H1 (cell line): Measurements from ENCODE around the gene C19orf53. TPM values are rescaled to one million over a fixed set of nuclear protein-coding genes. Genes with fewer than 3 reads are reported as not detected.
A peak's percentile ranks its signal among the peaks of the same experiment; 100 is the strongest.

Experiments
- CEBPB ChIP-seq: IDR thresholded peaks from 2 replicates; pipeline ENCODE4 v1.6.1; 2012; ENCODE audit warnings: low read depth, low read length
- CHD2 ChIP-seq: IDR thresholded peaks from 2 replicates; pipeline ENCODE4 v1.6.1; 2012; ENCODE audit warnings: low read length, improper control_type of control experiment
- KDM5A ChIP-seq: fragments of 200-600 bp; IDR thresholded peaks from 2 replicates; pipeline ENCODE4 v1.7.1; 2012; ENCODE audit warnings: mild to moderate bottlenecking, low read length, inconsistent platforms, mixed read lengths
- NANOG ChIP-seq: IDR thresholded peaks from 2 replicates; pipeline ENCODE4 v1.6.1; 2011; ENCODE audit warnings: low read length, low read depth, mild to moderate bottlenecking, inconsistent platforms; ENCODE audit not compliant: insufficient read depth, poor library complexity, severe bottlenecking
- PHF8 ChIP-seq: fragments of 200-600 bp; sonication (generic); conservative IDR thresholded peaks from 2 replicates; pipeline ENCODE4 v1.7.1; 2012; ENCODE audit warnings: low read depth, mild to moderate bottlenecking, inconsistent platforms, low read length, moderate library complexity
- POLR2A ChIP-seq, 2 experiments: IDR thresholded peaks; 1 replicate in 1 of 2; 2 replicates in 1 of 2; pipeline ENCODE4 v1.6.1; 2011; ENCODE audit warnings: low read depth in 2 of 2, low read length in 2 of 2, mild to moderate bottlenecking in 2 of 2; ENCODE audit errors: control extremely low read depth in 1 of 2
- RXRA ChIP-seq: IDR thresholded peaks from 2 replicates; pipeline ENCODE4 v1.6.1; 2011; ENCODE audit warnings: low read depth, mild to moderate bottlenecking, low read length, moderate library complexity; ENCODE audit not compliant: insufficient read depth
- SIX5 ChIP-seq: IDR thresholded peaks from 2 replicates; pipeline ENCODE4 v1.6.1; 2011; ENCODE audit warnings: mild to moderate bottlenecking, low read depth, low read length
- SRF ChIP-seq: IDR thresholded peaks from 2 replicates; pipeline ENCODE4 v1.6.1; 2011; ENCODE audit warnings: mild to moderate bottlenecking, low read depth, low read length, moderate library complexity
- TCF12 ChIP-seq: IDR thresholded peaks from 2 replicates; pipeline ENCODE4 v1.6.1; 2011; ENCODE audit warnings: low read depth, mild to moderate bottlenecking, low read length
- polyA plus RNA-seq, 7 experiments: library from polyadenylated mRNA; depleted of rRNA in 3 of 7; stranded (reverse) in 5 of 7; unstranded in 2 of 7; fragments of >200 nt in 5 of 7; fragments of 200-250 nt in 2 of 7; gene quantifications; 1 replicate in 5 of 7; 2 replicates in 1 of 7; 4 replicates in 1 of 7; pipeline versions ENCODE4 v1.2.1 to v1.2.3, GENCODE V29; 2011 to 2013; ENCODE audit warnings: missing spikeins in 2 of 7, mixed read lengths in 2 of 7
- total RNA-seq: library from RNA; stranded (reverse); fragmentation: NEBNext Ultra II Directional; extraction: Animal tissue kit (Norgen Biotek cat#: 25700); gene quantifications from 2 replicates; pipeline ENCODE4 v1.2.1, GENCODE V29; 2021
- TF ChIP-seq, protein P1 (sequence below): fragments of 300-600 bp; sonication (generic); IDR thresholded peaks from 2 replicates; pipeline ENCODE4 v1.7.1; 2012; ENCODE audit warnings: low read length, moderate library complexity, mild to moderate bottlenecking, inconsistent platforms; ENCODE audit not compliant: insufficient replicate concordance

Gene C19orf53
- total and polyA plus RNA-seq, 2 of the 8 experiments (the other 6 are each of a cell fraction or from before 2014, with no cell fraction given): 104 to 169 TPM

DNA sequence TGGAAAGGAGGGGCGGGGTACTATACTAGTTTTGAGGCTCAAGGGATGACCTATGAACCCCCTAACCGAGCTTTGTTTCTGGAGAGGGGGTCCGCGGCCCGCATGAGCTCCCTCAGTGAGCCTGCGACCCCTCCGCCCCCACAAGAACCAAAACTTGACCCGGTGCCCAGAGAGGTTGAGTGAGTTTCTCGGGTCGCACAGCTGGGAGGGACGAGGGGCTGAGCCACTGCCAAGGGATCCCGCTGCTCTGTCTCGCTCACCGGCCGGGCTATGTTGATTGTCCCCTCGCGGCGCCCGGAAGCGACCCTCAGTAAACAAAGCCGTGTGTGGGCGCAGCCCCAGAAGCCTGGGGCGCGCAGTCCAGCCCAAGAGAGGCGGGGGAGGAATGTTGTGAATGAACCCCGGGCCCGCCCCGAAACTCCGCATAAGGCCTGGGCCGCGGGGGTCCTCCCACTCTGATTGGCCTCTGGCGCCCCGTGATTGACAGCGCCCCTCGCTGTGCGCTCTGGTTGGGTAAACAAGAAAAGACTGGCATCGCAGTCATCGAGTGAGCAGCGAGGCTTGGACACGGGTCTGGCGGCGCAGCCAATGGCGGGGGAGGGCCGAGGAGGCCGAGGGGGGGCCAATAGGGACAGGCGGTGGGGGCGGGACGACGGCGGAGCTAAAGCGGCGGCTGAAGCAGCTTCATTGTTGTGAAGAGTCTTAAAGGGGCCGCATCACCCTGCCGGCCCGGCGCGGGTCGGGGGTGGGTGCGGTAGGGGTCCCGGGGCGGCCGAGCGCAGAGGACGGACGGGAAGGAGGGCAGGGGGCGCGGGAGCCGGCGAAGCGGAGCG is 20.7 kb downstream of the C19orf53 start, which contains the start of gene ZSWIM4 (continued):
- TF ChIP-seq, protein P1, sequence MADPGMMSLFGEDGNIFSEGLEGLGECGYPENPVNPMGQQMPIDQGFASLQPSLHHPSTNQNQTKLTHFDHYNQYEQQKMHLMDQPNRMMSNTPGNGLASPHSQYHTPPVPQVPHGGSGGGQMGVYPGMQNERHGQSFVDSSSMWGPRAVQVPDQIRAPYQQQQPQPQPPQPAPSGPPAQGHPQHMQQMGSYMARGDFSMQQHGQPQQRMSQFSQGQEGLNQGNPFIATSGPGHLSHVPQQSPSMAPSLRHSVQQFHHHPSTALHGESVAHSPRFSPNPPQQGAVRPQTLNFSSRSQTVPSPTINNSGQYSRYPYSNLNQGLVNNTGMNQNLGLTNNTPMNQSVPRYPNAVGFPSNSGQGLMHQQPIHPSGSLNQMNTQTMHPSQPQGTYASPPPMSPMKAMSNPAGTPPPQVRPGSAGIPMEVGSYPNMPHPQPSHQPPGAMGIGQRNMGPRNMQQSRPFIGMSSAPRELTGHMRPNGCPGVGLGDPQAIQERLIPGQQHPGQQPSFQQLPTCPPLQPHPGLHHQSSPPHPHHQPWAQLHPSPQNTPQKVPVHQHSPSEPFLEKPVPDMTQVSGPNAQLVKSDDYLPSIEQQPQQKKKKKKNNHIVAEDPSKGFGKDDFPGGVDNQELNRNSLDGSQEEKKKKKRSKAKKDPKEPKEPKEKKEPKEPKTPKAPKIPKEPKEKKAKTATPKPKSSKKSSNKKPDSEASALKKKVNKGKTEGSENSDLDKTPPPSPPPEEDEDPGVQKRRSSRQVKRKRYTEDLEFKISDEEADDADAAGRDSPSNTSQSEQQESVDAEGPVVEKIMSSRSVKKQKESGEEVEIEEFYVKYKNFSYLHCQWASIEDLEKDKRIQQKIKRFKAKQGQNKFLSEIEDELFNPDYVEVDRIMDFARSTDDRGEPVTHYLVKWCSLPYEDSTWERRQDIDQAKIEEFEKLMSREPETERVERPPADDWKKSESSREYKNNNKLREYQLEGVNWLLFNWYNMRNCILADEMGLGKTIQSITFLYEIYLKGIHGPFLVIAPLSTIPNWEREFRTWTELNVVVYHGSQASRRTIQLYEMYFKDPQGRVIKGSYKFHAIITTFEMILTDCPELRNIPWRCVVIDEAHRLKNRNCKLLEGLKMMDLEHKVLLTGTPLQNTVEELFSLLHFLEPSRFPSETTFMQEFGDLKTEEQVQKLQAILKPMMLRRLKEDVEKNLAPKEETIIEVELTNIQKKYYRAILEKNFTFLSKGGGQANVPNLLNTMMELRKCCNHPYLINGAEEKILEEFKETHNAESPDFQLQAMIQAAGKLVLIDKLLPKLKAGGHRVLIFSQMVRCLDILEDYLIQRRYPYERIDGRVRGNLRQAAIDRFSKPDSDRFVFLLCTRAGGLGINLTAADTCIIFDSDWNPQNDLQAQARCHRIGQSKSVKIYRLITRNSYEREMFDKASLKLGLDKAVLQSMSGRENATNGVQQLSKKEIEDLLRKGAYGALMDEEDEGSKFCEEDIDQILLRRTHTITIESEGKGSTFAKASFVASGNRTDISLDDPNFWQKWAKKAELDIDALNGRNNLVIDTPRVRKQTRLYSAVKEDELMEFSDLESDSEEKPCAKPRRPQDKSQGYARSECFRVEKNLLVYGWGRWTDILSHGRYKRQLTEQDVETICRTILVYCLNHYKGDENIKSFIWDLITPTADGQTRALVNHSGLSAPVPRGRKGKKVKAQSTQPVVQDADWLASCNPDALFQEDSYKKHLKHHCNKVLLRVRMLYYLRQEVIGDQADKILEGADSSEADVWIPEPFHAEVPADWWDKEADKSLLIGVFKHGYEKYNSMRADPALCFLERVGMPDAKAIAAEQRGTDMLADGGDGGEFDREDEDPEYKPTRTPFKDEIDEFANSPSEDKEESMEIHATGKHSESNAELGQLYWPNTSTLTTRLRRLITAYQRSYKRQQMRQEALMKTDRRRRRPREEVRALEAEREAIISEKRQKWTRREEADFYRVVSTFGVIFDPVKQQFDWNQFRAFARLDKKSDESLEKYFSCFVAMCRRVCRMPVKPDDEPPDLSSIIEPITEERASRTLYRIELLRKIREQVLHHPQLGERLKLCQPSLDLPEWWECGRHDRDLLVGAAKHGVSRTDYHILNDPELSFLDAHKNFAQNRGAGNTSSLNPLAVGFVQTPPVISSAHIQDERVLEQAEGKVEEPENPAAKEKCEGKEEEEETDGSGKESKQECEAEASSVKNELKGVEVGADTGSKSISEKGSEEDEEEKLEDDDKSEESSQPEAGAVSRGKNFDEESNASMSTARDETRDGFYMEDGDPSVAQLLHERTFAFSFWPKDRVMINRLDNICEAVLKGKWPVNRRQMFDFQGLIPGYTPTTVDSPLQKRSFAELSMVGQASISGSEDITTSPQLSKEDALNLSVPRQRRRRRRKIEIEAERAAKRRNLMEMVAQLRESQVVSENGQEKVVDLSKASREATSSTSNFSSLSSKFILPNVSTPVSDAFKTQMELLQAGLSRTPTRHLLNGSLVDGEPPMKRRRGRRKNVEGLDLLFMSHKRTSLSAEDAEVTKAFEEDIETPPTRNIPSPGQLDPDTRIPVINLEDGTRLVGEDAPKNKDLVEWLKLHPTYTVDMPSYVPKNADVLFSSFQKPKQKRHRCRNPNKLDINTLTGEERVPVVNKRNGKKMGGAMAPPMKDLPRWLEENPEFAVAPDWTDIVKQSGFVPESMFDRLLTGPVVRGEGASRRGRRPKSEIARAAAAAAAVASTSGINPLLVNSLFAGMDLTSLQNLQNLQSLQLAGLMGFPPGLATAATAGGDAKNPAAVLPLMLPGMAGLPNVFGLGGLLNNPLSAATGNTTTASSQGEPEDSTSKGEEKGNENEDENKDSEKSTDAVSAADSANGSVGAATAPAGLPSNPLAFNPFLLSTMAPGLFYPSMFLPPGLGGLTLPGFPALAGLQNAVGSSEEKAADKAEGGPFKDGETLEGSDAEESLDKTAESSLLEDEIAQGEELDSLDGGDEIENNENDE: no peak
- TF ChIP-seq SRF (peak; percentile 92), KDM5A (no peak), SIX5 (no peak), NANOG (peak; percentile 71), PHF8 (peak; percentile 18; the same call in 1 of the 2 replicates), CEBPB (no peak), CHD2 (peak; percentile 95), RXRA (no peak), TCF12 (peak; percentile 88), POLR2A (IDR thresholded peaks at IDR 0.05; ENCODE audit: control extremely low read depth in 1 of 2, low read depth in 2 of 2, low read length in 2 of 2) (peak; percentile 79 to 80)
